Measurements from ENCODE around the gene LIN52. TPM values are rescaled to one million over a fixed set of nuclear protein-coding genes. Genes with fewer than 3 reads are reported as not detected.

The LIN52 gene
- total and polyA plus RNA-seq, 2 of the 13 experiments (the other 11 are each of a cell fraction or from before 2014, with no cell fraction given), result 11.4 to 23.3 TPM

DNA sequence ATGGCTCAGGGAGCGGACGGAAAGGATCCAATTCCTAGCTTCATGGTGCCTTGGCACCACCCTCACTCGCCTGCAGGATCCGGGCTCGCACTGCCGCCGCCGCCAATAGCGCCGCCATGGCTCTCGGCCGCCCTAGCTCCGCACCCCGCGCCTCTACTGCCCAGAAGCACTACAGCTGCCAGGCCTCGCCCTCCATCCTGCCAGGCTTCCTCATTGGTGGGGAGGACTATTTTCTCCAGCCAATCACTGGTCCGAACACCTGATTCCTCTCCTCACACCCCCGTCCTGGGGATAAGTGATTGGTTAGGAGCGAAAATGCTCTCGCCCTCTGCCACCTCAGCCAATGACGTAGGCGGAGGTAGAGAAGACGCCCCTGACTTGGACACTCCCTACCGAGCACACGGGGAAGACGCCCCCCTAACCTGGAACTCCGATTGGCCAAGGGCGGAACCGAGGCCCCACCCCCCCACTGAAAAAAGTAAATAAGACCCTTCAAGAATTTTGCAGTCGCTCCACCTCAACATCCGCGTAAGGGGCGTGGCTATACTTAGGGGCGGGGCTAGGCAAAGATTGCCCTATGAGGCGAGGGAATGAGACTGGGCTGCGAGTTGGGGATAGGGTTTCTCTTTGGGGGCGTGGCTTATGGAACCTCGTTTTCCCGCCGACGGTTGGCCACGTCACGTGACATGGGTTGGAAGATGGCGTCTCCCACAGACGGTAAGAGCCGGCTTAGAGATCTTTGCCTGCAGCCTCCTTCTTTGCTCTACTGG is at the start of gene LIN52, which contains the start of gene ALDH6A1 (continued):
- TF ChIP-seq ARNTL (CRISPR knock-in tag; IDR thresholded peaks at IDR 0.05) (peak; percentile 76), ZNF460 (CRISPR knock-in tag; IDR thresholded peaks at IDR 0.05; ENCODE audit: borderline replicate concordance) (no peak), GTF2F1 (IDR thresholded peaks at IDR 0.05; ENCODE audit: low read length) (peak; percentile 93; the same call in 1 of the 2 replicates), SP140L (CRISPR knock-in tag; IDR thresholded peaks at IDR 0.05; ENCODE audit: borderline replicate concordance) (no peak), ZFY (CRISPR knock-in tag; IDR thresholded peaks at IDR 0.05) (peak; percentile 83), NFKB2 (CRISPR knock-in tag; IDR thresholded peaks at IDR 0.05; ENCODE audit: borderline replicate concordance) (0 out of 2 replicates have a peak, but pooled peaks have one; percentile 38), ZNF274 (CRISPR knock-in tag; IDR thresholded peaks at IDR 0.05) (peak; percentile 62; the same call in 1 of the 2 replicates), NONO (IDR thresholded peaks at IDR 0.05) (no peak), NONO (CRISPR knock-in tag; conservative IDR thresholded peaks at IDR 0.05) (0 out of 2 replicates have a peak, but pooled peaks have one; percentile 21), KLF16 (CRISPR knock-in tag; IDR thresholded peaks at IDR 0.05) (peak in 1 of 2 experiments; percentile 74; a peak in 2 of 4 replicates), ZBTB20 (CRISPR knock-in tag; IDR thresholded peaks at IDR 0.05; ENCODE audit: borderline replicate concordance, low read depth) (peak; percentile 25; the same call in 1 of the 2 replicates), TRIM24 (CRISPR knock-in tag; IDR thresholded peaks at IDR 0.05) (no peak)
- TF ChIP-seq, protein P1, sequence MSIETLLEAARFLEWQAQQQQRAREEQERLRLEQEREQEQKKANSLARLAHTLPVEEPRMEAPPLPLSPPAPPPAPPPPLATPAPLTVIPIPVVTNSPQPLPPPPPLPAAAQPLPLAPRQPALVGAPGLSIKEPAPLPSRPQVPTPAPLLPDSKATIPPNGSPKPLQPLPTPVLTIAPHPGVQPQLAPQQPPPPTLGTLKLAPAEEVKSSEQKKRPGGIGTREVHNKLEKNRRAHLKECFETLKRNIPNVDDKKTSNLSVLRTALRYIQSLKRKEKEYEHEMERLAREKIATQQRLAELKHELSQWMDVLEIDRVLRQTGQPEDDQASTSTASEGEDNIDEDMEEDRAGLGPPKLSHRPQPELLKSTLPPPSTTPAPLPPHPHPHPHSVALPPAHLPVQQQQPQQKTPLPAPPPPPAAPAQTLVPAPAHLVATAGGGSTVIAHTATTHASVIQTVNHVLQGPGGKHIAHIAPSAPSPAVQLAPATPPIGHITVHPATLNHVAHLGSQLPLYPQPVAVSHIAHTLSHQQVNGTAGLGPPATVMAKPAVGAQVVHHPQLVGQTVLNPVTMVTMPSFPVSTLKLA (IDR thresholded peaks at IDR 0.05), result peak; percentile 79
- TF ChIP-seq, protein P2, sequence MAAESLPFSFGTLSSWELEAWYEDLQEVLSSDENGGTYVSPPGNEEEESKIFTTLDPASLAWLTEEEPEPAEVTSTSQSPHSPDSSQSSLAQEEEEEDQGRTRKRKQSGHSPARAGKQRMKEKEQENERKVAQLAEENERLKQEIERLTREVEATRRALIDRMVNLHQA (CRISPR knock-in tag; IDR thresholded peaks at IDR 0.05), result no peak
- TF ChIP-seq, protein P3, sequence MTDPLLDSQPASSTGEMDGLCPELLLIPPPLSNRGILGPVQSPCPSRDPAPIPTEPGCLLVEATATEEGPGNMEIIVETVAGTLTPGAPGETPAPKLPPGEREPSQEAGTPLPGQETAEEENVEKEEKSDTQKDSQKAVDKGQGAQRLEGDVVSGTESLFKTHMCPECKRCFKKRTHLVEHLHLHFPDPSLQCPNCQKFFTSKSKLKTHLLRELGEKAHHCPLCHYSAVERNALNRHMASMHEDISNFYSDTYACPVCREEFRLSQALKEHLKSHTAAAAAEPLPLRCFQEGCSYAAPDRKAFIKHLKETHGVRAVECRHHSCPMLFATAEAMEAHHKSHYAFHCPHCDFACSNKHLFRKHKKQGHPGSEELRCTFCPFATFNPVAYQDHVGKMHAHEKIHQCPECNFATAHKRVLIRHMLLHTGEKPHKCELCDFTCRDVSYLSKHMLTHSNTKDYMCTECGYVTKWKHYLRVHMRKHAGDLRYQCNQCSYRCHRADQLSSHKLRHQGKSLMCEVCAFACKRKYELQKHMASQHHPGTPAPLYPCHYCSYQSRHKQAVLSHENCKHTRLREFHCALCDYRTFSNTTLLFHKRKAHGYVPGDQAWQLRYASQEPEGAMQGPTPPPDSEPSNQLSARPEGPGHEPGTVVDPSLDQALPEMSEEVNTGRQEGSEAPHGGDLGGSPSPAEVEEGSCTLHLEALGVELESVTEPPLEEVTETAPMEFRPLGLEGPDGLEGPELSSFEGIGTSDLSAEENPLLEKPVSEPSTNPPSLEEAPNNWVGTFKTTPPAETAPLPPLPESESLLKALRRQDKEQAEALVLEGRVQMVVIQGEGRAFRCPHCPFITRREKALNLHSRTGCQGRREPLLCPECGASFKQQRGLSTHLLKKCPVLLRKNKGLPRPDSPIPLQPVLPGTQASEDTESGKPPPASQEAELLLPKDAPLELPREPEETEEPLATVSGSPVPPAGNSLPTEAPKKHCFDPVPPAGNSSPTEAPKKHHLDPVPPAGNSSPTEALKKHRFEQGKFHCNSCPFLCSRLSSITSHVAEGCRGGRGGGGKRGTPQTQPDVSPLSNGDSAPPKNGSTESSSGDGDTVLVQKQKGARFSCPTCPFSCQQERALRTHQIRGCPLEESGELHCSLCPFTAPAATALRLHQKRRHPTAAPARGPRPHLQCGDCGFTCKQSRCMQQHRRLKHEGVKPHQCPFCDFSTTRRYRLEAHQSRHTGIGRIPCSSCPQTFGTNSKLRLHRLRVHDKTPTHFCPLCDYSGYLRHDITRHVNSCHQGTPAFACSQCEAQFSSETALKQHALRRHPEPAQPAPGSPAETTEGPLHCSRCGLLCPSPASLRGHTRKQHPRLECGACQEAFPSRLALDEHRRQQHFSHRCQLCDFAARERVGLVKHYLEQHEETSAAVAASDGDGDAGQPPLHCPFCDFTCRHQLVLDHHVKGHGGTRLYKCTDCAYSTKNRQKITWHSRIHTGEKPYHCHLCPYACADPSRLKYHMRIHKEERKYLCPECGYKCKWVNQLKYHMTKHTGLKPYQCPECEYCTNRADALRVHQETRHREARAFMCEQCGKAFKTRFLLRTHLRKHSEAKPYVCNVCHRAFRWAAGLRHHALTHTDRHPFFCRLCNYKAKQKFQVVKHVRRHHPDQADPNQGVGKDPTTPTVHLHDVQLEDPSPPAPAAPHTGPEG (CRISPR knock-in tag; IDR thresholded peaks at IDR 0.05), result no peak
- TF ChIP-seq, protein P4, sequence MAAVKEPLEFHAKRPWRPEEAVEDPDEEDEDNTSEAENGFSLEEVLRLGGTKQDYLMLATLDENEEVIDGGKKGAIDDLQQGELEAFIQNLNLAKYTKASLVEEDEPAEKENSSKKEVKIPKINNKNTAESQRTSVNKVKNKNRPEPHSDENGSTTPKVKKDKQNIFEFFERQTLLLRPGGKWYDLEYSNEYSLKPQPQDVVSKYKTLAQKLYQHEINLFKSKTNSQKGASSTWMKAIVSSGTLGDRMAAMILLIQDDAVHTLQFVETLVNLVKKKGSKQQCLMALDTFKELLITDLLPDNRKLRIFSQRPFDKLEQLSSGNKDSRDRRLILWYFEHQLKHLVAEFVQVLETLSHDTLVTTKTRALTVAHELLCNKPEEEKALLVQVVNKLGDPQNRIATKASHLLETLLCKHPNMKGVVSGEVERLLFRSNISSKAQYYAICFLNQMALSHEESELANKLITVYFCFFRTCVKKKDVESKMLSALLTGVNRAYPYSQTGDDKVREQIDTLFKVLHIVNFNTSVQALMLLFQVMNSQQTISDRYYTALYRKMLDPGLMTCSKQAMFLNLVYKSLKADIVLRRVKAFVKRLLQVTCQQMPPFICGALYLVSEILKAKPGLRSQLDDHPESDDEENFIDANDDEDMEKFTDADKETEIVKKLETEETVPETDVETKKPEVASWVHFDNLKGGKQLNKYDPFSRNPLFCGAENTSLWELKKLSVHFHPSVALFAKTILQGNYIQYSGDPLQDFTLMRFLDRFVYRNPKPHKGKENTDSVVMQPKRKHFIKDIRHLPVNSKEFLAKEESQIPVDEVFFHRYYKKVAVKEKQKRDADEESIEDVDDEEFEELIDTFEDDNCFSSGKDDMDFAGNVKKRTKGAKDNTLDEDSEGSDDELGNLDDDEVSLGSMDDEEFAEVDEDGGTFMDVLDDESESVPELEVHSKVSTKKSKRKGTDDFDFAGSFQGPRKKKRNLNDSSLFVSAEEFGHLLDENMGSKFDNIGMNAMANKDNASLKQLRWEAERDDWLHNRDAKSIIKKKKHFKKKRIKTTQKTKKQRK (IDR thresholded peaks at IDR 0.05; ENCODE audit: low read length), result no peak

All from HepG2 (cell line).